Dermis blood vessel endothelial cell (primary cell): ENCODE results near the gene TMEM131L. TPM values are rescaled to one million over a fixed set of nuclear protein-coding genes. Genes with fewer than 3 reads are reported as not detected.

Experiments
- DNase-seq: peaks from one replicate; pipeline ENCODE4 v3.0.0; 2010
- total RNA-seq: library from RNA; depleted of rRNA; stranded (reverse); fragments of >200 nt; gene quantifications from 2 replicates; pipeline ENCODE4 v1.2.3, GENCODE V29; 2014

Gene TMEM131L
- total RNA-seq, 1 donor from 2014 or later: 16.2 TPM

- no peak for DNase-seq
Observed at GRCh38 chr4:153521999-153522801, 56.0 kb downstream of the TMEM131L start.

GRCh38 chr4:153522802-153523094 lies 56.6 kb downstream of the TMEM131L start:
- no peak for DNase-seq

- DNase-seq: no peak
Observed at GRCh38 chr4:153523164-153523796, 57.1 kb downstream of the TMEM131L start.

GRCh38 chr4:153523941-153524386 lies 57.8 kb downstream of the TMEM131L start:
- no peak for DNase-seq

- no peak for DNase-seq
Observed at GRCh38 chr4:153524682-153525081, 58.5 kb downstream of the TMEM131L start.

- no peak for DNase-seq
Observed at GRCh38 chr4:153527690-153528089, 61.5 kb downstream of the TMEM131L start.

GRCh38 chr4:153528705-153529485 lies 62.7 kb downstream of the TMEM131L start:
- DNase-seq: no peak

GRCh38 chr4:153529646-153530045 lies 63.5 kb downstream of the TMEM131L start:
- no peak for DNase-seq

- DNase-seq: peak; percentile 82
Observed at GRCh38 chr4:153530284-153530999, 64.3 kb downstream of the TMEM131L start.

- no peak for DNase-seq
Observed at GRCh38 chr4:153531000-153531358, 64.8 kb downstream of the TMEM131L start.

- DNase-seq: peak; percentile 31
Observed at GRCh38 chr4:153531976-153532626, 65.9 kb downstream of the TMEM131L start.

- no peak for DNase-seq
Observed at GRCh38 chr4:153532636-153533035, 66.5 kb downstream of the TMEM131L start.

GRCh38 chr4:153533387-153533786 lies 67.2 kb downstream of the TMEM131L start:
- DNase-seq: no peak

GRCh38 chr4:153534792-153535629 lies 68.9 kb downstream of the TMEM131L start:
- DNase-seq: no peak

GRCh38 chr4:153535772-153536513 lies 69.8 kb downstream of the TMEM131L start:
- DNase-seq: peak; percentile 43

GRCh38 chr4:153537493-153537960 lies 71.4 kb downstream of the TMEM131L start:
- no peak for DNase-seq

- no peak for DNase-seq
Observed at GRCh38 chr4:153538487-153539357, 72.6 kb downstream of the TMEM131L start.

GRCh38 chr4:153539422-153539821 lies 73.3 kb downstream of the TMEM131L start:
- no peak for DNase-seq

- DNase-seq: no peak
Observed at GRCh38 chr4:153541456-153542096, 75.4 kb downstream of the TMEM131L start.
